ENCODE measurements around the gene SLC9C2. TPM values are rescaled to one million over a fixed set of nuclear protein-coding genes. Genes with fewer than 3 reads are reported as not detected.
A peak's percentile ranks its signal among the peaks of the same experiment; 100 is the strongest.

Gene SLC9C2
- total RNA-seq, 1 experiment from 2014 or later: not detected

DNA sequence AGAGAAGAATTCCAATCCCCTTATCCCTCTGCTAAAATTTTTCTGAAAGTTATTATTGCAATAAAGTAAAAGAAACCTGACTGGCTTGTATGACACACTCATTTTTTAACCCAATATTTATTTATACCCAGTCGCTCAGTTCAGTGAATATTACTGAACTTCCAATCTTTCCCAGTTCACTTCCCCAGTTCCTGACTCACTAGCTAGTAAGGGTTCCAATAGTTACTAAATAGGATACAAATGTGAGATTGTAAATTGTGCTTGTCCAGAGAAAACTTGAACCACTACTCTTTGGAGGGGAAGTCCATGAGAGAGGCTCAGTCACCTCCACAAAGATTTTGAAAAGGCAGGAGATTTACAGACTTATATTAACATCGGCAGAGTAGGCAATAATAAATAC is 94.3 kb downstream of the SLC9C2 start:
- H2AFZ ChIP-seq (ENCODE audit: low read length): peak overlapping the region; percentile 8
- DNase-seq: peak; percentile 96
- no peaks in the 10 kb centered on the region for H3K36me3 ChIP-seq (ENCODE audit: low read depth, low read length)
- H3K9me2 ChIP-seq (replicated peaks; ENCODE audit: low read length): no peaks in the 10 kb centered on the region
- intact Hi-C loops (cut with micrococcal nuclease): loop anchor here (1.0 kb wide), 3 partner anchors 46 to 207 kb away; no protein-coding TSS in a partner anchor
- peak overlapping the region; percentile 59 for H3K9ac ChIP-seq (ENCODE audit: low read length)
- no peaks in the 10 kb centered on the region for H4K20me1 ChIP-seq (ENCODE audit: low read length)
- TF ChIP-seq, protein P1, sequence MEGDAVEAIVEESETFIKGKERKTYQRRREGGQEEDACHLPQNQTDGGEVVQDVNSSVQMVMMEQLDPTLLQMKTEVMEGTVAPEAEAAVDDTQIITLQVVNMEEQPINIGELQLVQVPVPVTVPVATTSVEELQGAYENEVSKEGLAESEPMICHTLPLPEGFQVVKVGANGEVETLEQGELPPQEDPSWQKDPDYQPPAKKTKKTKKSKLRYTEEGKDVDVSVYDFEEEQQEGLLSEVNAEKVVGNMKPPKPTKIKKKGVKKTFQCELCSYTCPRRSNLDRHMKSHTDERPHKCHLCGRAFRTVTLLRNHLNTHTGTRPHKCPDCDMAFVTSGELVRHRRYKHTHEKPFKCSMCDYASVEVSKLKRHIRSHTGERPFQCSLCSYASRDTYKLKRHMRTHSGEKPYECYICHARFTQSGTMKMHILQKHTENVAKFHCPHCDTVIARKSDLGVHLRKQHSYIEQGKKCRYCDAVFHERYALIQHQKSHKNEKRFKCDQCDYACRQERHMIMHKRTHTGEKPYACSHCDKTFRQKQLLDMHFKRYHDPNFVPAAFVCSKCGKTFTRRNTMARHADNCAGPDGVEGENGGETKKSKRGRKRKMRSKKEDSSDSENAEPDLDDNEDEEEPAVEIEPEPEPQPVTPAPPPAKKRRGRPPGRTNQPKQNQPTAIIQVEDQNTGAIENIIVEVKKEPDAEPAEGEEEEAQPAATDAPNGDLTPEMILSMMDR (conservative IDR thresholded peaks at IDR 0.05; ENCODE audit: low read depth, low read length): no peak
- no peak for TF ChIP-seq EZH2 (IDR thresholded peaks at IDR 0.05; ENCODE audit: low read length, unreplicated experiment)
- TF ChIP-seq EZH2phosphoT487 (IDR thresholded peaks at IDR 0.05; ENCODE audit: borderline replicate concordance, low read length): no peak
- BruUV-seq (replicated peaks): no TSS peak
- H3K79me2 ChIP-seq (ENCODE audit: low read length): no peaks in the 10 kb centered on the region
- H3K27ac ChIP-seq (ENCODE audit: low read length): peak overlapping the region; percentile 83
- H3K27me3 ChIP-seq (ENCODE audit: low read length): no peaks in the 10 kb centered on the region
- peaks cover 37% of the 10 kb centered on the region for H3K4me1 ChIP-seq (ENCODE audit: insufficient read depth, low read length)
- H3K9me3 ChIP-seq (ENCODE audit: low read length): no peaks in the 10 kb centered on the region
- ChIA-PET POLR2A (ENCODE audit: unreplicated experiment) (interaction anchor here (0.5 to 0.8 kb wide), 3 partner anchors 12 to 182 kb away, joined by 4 to 6 read pairs (median 6); no protein-coding TSS in a partner anchor), CTCF (interaction anchor here (1.5 kb wide), 1 partner anchor 35 kb away, joined by 4 read pairs; no protein-coding TSS in a partner anchor)
- H3K4me3 ChIP-seq (ENCODE audit: low read length): peak overlapping the region; percentile 10; the same call in 1 of the 2 replicates
- peak overlapping the region; percentile 78 for H3K4me2 ChIP-seq (ENCODE audit: low read length)
- H3F3A ChIP-seq (ENCODE audit: low read length, unreplicated experiment): peaks cover 17% of the 10 kb centered on the region
- peak; percentile 7 for ATAC-seq

DNA sequence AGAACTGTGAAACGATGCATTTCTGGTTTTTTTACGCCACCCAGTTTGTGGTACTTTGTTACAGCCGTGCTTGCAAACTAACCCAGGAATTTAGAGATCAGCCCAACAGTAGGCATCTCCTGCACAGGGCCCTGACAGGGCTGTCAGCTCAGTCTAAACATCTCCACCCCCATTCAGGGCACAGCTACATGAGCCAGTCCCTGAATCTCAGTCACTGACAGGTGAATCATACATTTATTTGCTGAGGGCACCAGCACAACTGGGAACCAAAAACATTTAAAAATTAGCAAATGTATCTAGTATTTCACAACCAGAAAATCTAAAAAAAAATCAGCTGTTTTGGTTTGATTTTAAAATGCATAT is 95.0 kb downstream of the SLC9C2 start:
- Histone ChIP-seq H3K27ac (ENCODE audit: low read length) (peak overlapping the region; percentile 83), H3K4me2 (ENCODE audit: low read length) (peak overlapping the region; percentile 78), H3K4me1 (ENCODE audit: insufficient read depth, low read length) (peaks cover 37% of the 10 kb centered on the region), H3K4me3 (ENCODE audit: low read length) (peak overlapping the region; percentile 48), H4K20me1 (ENCODE audit: low read length) (no peaks in the 10 kb centered on the region), H3K9ac (ENCODE audit: low read length) (peak overlapping the region; percentile 59), H3K79me2 (ENCODE audit: low read length) (no peaks in the 10 kb centered on the region), H3K9me2 (replicated peaks; ENCODE audit: low read length) (no peaks in the 10 kb centered on the region), H3K27me3 (ENCODE audit: low read length) (no peaks in the 10 kb centered on the region), H2AFZ (ENCODE audit: low read length) (peak overlapping the region; percentile 8), H3K9me3 (ENCODE audit: low read length) (no peaks in the 10 kb centered on the region), H3F3A (ENCODE audit: low read length, unreplicated experiment) (peaks cover 17% of the 10 kb centered on the region), H3K36me3 (ENCODE audit: low read depth, low read length) (no peaks in the 10 kb centered on the region)
- intact Hi-C loops (cut with micrococcal nuclease): loop anchor here (1.0 to 2.0 kb wide), 11 partner anchors 19 to 762 kb away; partner anchors contain the start of genes CENPL and DARS2
- DNase-seq (peak; percentile 99), ATAC-seq (peak; percentile 83)
- POLR2A ChIA-PET (ENCODE audit: unreplicated experiment): interaction anchor here (0.6 to 1.9 kb wide), 11 partner anchors 13 to 209 kb away, joined by 3 to 16 read pairs (median 8); partner anchors contain the start of genes KLHL20 and PRDX6
- BruUV-seq (replicated peaks): TSS peak; percentile 96
- no peak for TF ChIP-seq EZH2 (IDR thresholded peaks at IDR 0.05; ENCODE audit: low read length, unreplicated experiment)
- no peak for TF ChIP-seq EZH2phosphoT487 (IDR thresholded peaks at IDR 0.05; ENCODE audit: borderline replicate concordance, low read length)
- TF ChIP-seq, protein P1 (conservative IDR thresholded peaks at IDR 0.05; ENCODE audit: low read depth, low read length): no peak
- CTCF ChIA-PET: interaction anchor here (0.6 to 1.5 kb wide), 14 partner anchors 13 to 318 kb away, joined by 3 to 27 read pairs (median 5); partner anchors contain the start of genes CENPL, DARS2 and PRDX6
